Adipose tissue (tissue), 3 donors: ENCODE measurements around the gene AGAP5. TPM values are rescaled to one million over a fixed set of nuclear protein-coding genes. Genes with fewer than 3 reads are reported as not detected.
"Not testable (repeated sequence)": the region's sequence is repeated elsewhere in the genome, so short reads cannot be mapped to it uniquely, and the experiment has no call there.

Source experiments
- H3K27ac ChIP-seq: one replicate; pipeline ENCODE4 v1.5.1; 2013; ENCODE audit warnings: low read depth, low read length
- WGBS, 3 donors: extraction: QIAGEN DNeasy Blood & Tissue Kit; methylation state at CpG; one replicate each; pipeline ENCODE4 v1.1.7; 2013; 5-methylcytosine and 5-hydroxymethylcytosine counted together
- polyA plus RNA-seq, 3 donors: library from polyadenylated mRNA; stranded (reverse); fragments of 200-250 nt; gene quantifications; one replicate each; pipeline ENCODE4 v1.2.3, GENCODE V29; 2013
- donor health status: healthy with polysubstance abuse.
- donor health status: Bipolar disorder and iron deficiency.
- donor health status: healthy.

AGAP5 gene
- polyA plus RNA-seq, 3 donors, result 2.2 to 4.3 (median 3.3) TPM

- WGBS, 3 donors, result 80 to 84% (median 83%) methylated on average over 11 to 13 of the region's 13 CpGs
- H3K27ac ChIP-seq, result not testable (repeated sequence)
Observed at GRCh38 chr10:73664156-73665040, 33.5 kb downstream of the AGAP5 start.

GRCh38 chr10:73663621-73664020, 34.3 kb downstream of the AGAP5 start:
- 68 to 84% (median 83%) methylated on average over 9 to 10 of the region's 10 CpGs for WGBS, 3 donors
- H3K27ac ChIP-seq, result not testable (repeated sequence)

- WGBS, 3 donors, result 80 to 86% (median 85%) methylated on average over 7 of the region's 7 CpGs
Observed at GRCh38 chr10:73662705-73663104, 35.2 kb downstream of the AGAP5 start.

GRCh38 chr10:73655990-73656298, 42.0 kb downstream of the AGAP5 start, which contains the start of gene SYNPO2L:
SYNPO2L (minus strand) TSS chr10:73656029; CDS start chr10:73655922, 107 bp downstream.
- no peak within 1 kb of the TSS for H3K27ac ChIP-seq
- 65 to 73% (median 67%) methylated on average over 5 of the region's 5 CpGs for WGBS, 3 donors

More at GRCh38 chr10:73662705-73663104, 35.2 kb downstream of the AGAP5 start:
- H3K27ac ChIP-seq, result not testable (repeated sequence)

- WGBS, 3 donors, result 60 to 86% (median 68%) methylated on average over 12 of the region's 12 CpGs
- H3K27ac ChIP-seq, result no peak overlapping the region
Observed at GRCh38 chr10:73655257-73655989, 42.5 kb downstream of the AGAP5 start.

- WGBS, 3 donors, result 64 to 72% (median 68%) methylated on average over 3 of the region's 3 CpGs
- no peak overlapping the region for H3K27ac ChIP-seq
Observed at GRCh38 chr10:73653701-73654100, 44.2 kb downstream of the AGAP5 start.

- WGBS, 3 donors, result 84% methylated on average over 11 of the region's 11 CpGs
- H3K27ac ChIP-seq, result no peak overlapping the region
Observed at GRCh38 chr10:73653195-73653594, 44.7 kb downstream of the AGAP5 start.

- WGBS, 3 donors, result 72 to 76% (median 72%) methylated on average over 5 of the region's 5 CpGs
- H3K27ac ChIP-seq, result no peak overlapping the region
Observed at GRCh38 chr10:73650537-73651331, 47.2 kb downstream of the AGAP5 start.

- no peak overlapping the region for H3K27ac ChIP-seq
- 84 to 97% (median 96%) methylated on average over 6 of the region's 6 CpGs for WGBS, 3 donors
Observed at GRCh38 chr10:73649876-73650536, 47.9 kb downstream of the AGAP5 start.

GRCh38 chr10:73648975-73649829, 48.7 kb downstream of the AGAP5 start:
- 73 to 77% (median 75%) methylated on average over 4 of the region's 4 CpGs for WGBS, 3 donors
- H3K27ac ChIP-seq, result no peak overlapping the region

GRCh38 chr10:73647875-73648651, 49.8 kb downstream of the AGAP5 start:
- H3K27ac ChIP-seq, result no peak overlapping the region
- 26 to 33% (median 29%) methylated on average over 35 of the region's 35 CpGs for WGBS, 3 donors

- no peak overlapping the region for H3K27ac ChIP-seq
Observed at GRCh38 chr10:73647211-73647874, 50.6 kb downstream of the AGAP5 start.

GRCh38 chr10:73646598-73647041, 51.3 kb downstream of the AGAP5 start:
- H3K27ac ChIP-seq, result no peak overlapping the region
- 87 to 90% (median 90%) methylated on average over 9 of the region's 9 CpGs for WGBS, 3 donors

More at GRCh38 chr10:73647211-73647874, 50.6 kb downstream of the AGAP5 start:
- 6 to 16% (median 13%) methylated on average over 32 of the region's 32 CpGs for WGBS, 3 donors

GRCh38 chr10:73645251-73645650, 52.7 kb downstream of the AGAP5 start:
- 52 to 74% (median 59%) methylated on average over 3 of the region's 3 CpGs for WGBS, 3 donors

GRCh38 chr10:73644767-73645166, 53.1 kb downstream of the AGAP5 start:
- no peak overlapping the region for H3K27ac ChIP-seq
- WGBS, 3 donors, result 72 to 77% (median 77%) methylated on average over 1 of the region's 1 CpG

More at GRCh38 chr10:73645251-73645650, 52.7 kb downstream of the AGAP5 start:
- no peak overlapping the region for H3K27ac ChIP-seq
